Measurements from ENCODE around the gene PRR9.

PRR9 gene

GRCh38 chr1:153265457-153265856 is 48.1 kb downstream of the PRR9 start:
- DNase-seq = no peak
